Keratinocyte (primary cell): ENCODE results near the gene PSD. TPM values are rescaled to one million over a fixed set of nuclear protein-coding genes. Genes with fewer than 3 reads are reported as not detected.

Experiments
- DNase-seq: peaks from one replicate; pipeline ENCODE4 v3.0.0-alpha.2; 2011; ENCODE audit warnings: low read depth, missing footprints, low spot score
- FAIRE-seq: peaks from 2 replicates; lab custom pipeline; 2011; peaks lifted over from hg19 to GRCh38; lab: Jason Lieb, UNC
- H2AFZ ChIP-seq: 2 replicates; pipeline ENCODE4 v1.6.0; 2012; ENCODE audit warnings: low read length, control low read depth, inconsistent platforms; ENCODE audit not compliant: control insufficient read depth
- H3K27ac ChIP-seq: 2 replicates; pipeline ENCODE4 v1.5.1; 2011; ENCODE audit warnings: low read length; ENCODE audit not compliant: control insufficient read depth, insufficient read depth
- H3K27me3 ChIP-seq: 3 replicates; pipeline ENCODE4 v1.6.0; 2011; ENCODE audit warnings: low read length; ENCODE audit not compliant: control insufficient read depth, insufficient read depth; ENCODE audit errors: extremely low read depth
- H3K36me3 ChIP-seq, 2 experiments: 2 replicates in 1 of 2; 3 replicates in 1 of 2; pipeline ENCODE4 v1.5.1; 2011; ENCODE audit warnings: low read length in 2 of 2, mild to moderate bottlenecking in 1 of 2; ENCODE audit not compliant: control insufficient read depth in 2 of 2, insufficient read depth in 2 of 2; ENCODE audit errors: extremely low read depth in 1 of 2
- H3K4me1 ChIP-seq: 3 replicates; pipeline ENCODE4 v1.5.1; 2011; ENCODE audit warnings: low read length; ENCODE audit not compliant: control insufficient read depth, insufficient read depth; ENCODE audit errors: extremely low read depth
- H3K4me2 ChIP-seq: 3 replicates; pipeline ENCODE4 v1.6.0; 2011; ENCODE audit warnings: low read depth, low read length; ENCODE audit not compliant: control insufficient read depth, insufficient read depth; ENCODE audit errors: extremely low read depth
- H3K4me3 ChIP-seq, 3 experiments: fragments of 200-600 bp in 1 of 3; sonication (generic) in 1 of 3; 2 replicates in 2 of 3; 3 replicates in 1 of 3; pipeline ENCODE4 v1.5.1; 2011 to 2016; ENCODE audit warnings: low read length in 3 of 3, mild to moderate bottlenecking in 3 of 3, control low read depth in 2 of 3, inconsistent platforms in 1 of 3, low read depth in 1 of 3, mixed read lengths in 1 of 3, mixed run types in 1 of 3, moderate library complexity in 1 of 3; ENCODE audit not compliant: control insufficient read depth in 2 of 3, insufficient read depth in 2 of 3; ENCODE audit errors: extremely low read depth in 1 of 3
- H3K79me2 ChIP-seq: 2 replicates; pipeline ENCODE4 v1.6.0; 2012; ENCODE audit warnings: low read length; ENCODE audit not compliant: control insufficient read depth, insufficient read depth
- H3K9ac ChIP-seq: 3 replicates; pipeline ENCODE4 v1.6.0; 2011; ENCODE audit warnings: low read length; ENCODE audit not compliant: control insufficient read depth, insufficient read depth; ENCODE audit errors: extremely low read depth
- H3K9me1 ChIP-seq: 3 replicates; pipeline ENCODE4 v1.6.0; 2011; ENCODE audit warnings: low read length; ENCODE audit not compliant: control insufficient read depth, insufficient read depth; ENCODE audit errors: extremely low read depth
- H3K9me3 ChIP-seq: 2 replicates; pipeline ENCODE4 v1.5.1; 2012; ENCODE audit warnings: low read depth, low read length; ENCODE audit not compliant: control insufficient read depth
- H4K20me1 ChIP-seq: 3 replicates; pipeline ENCODE4 v1.6.0; 2011; ENCODE audit warnings: low read length; ENCODE audit not compliant: control insufficient read depth, insufficient read depth; ENCODE audit errors: extremely low read depth
- CTCF ChIP-seq, 3 experiments: IDR thresholded peaks in 1 of 3; conservative IDR thresholded peaks in 1 of 3; optimal IDR thresholded peaks in 1 of 3; 2 replicates in 2 of 3; 3 replicates in 1 of 3; pipeline versions ENCODE3 to v1.5.1; 2011; ENCODE audit warnings: low read length in 3 of 3, mild to moderate bottlenecking in 3 of 3, moderate library complexity in 2 of 3, control low read depth in 1 of 3, inconsistent platforms in 1 of 3; ENCODE audit not compliant: insufficient read depth in 2 of 3; ENCODE audit errors: extremely low read depth in 1 of 3
- EZH2 ChIP-seq: IDR thresholded peaks from one replicate; pipeline ENCODE4 v1.6.1; 2012; ENCODE audit warnings: inconsistent platforms, mild to moderate bottlenecking, low read length, moderate library complexity
- dilution Hi-C: fragments of 300-500 bp; cut with MboI; formaldehyde crosslinking; loops from one replicate; pipeline ENCODE4 v1.7.0; 2020; ENCODE audit warnings: low sequenced_read_pairs; ENCODE audit not compliant: extremely low pct_ligation_motif_present
- polyA plus RNA-seq, 5 experiments: library from polyadenylated mRNA; depleted of rRNA in 3 of 5; stranded (reverse) in 3 of 5; stranded (forward) in 1 of 5; unstranded in 1 of 5; fragments of >200 nt; gene quantifications; 1 replicate in 1 of 5; 2 replicates in 3 of 5; 3 replicates in 1 of 5; pipeline versions ENCODE4 v1.2.1 to v1.2.3, GENCODE V29; 2011 to 2012; ENCODE audit warnings: missing spikeins in 2 of 5, low read depth in 1 of 5, low replicate concordance in 1 of 5

The PSD gene
- polyA plus RNA-seq, 1 donor (not counting 4 experiments of a cell fraction or from before 2014, with no cell fraction given) = 0.10 TPM

GRCh38 chr10:102406815-102407214 lies 11.8 kb downstream of the PSD start:
- Histone ChIP-seq H4K20me1 (no peaks in the 10 kb centered on the region), H3K9me3 (no peaks in the 10 kb centered on the region), H3K9me1 (no peaks in the 10 kb centered on the region), H3K9ac (no peak overlapping the region), H3K4me2 (no peak overlapping the region), H3K27ac (no peak overlapping the region), H3K79me2 (no peaks in the 10 kb centered on the region), H3K4me1 (peaks cover 16% of the 10 kb centered on the region), H3K4me3 (no peak overlapping the region), H3K36me3 (peaks cover 0 to 9% of the 10 kb centered on the region in 2 experiments), H3K27me3 (peaks cover 45% of the 10 kb centered on the region), H2AFZ (no peak overlapping the region)
- dilution Hi-C loops = no loop called here
- DNase-seq (no peak), FAIRE-seq (no peak)
- TF ChIP-seq CTCF (optimal IDR thresholded peaks at IDR 0.05 in 1 of 3, IDR thresholded peaks at IDR 0.05 in 1 of 3, conservative IDR thresholded peaks at IDR 0.05 in 1 of 3; ENCODE audit: extremely low read depth in 1 of 3, insufficient read depth in 2 of 3, low read length in 3 of 3) = no peak
- no peak for TF ChIP-seq EZH2

- Histone ChIP-seq H3K27ac (no peak overlapping the region), H3K9ac (no peak overlapping the region), H3K4me1 (peaks cover 26% of the 10 kb centered on the region), H4K20me1 (peaks cover 3% of the 10 kb centered on the region), H3K4me2 (no peak overlapping the region), H3K9me3 (no peaks in the 10 kb centered on the region), H3K9me1 (no peaks in the 10 kb centered on the region), H3K4me3 (no peak overlapping the region), H2AFZ (no peak overlapping the region), H3K79me2 (no peaks in the 10 kb centered on the region), H3K27me3 (peaks cover 33% of the 10 kb centered on the region), H3K36me3 (peaks cover under 1 to 13% of the 10 kb centered on the region in 2 experiments)
- no peak for DNase-seq
- no peak for FAIRE-seq
- TF ChIP-seq EZH2 = no peak
- TF ChIP-seq CTCF (optimal IDR thresholded peaks at IDR 0.05 in 1 of 3, IDR thresholded peaks at IDR 0.05 in 1 of 3, conservative IDR thresholded peaks at IDR 0.05 in 1 of 3; ENCODE audit: extremely low read depth in 1 of 3, insufficient read depth in 2 of 3, low read length in 3 of 3) = no peak
- dilution Hi-C loops = no loop called here
Observed at GRCh38 chr10:102405632-102406031, 13.0 kb downstream of the PSD start.
